Right lobe of liver (tissue), 6 donors: ENCODE results near the gene DUOXA2. TPM values are rescaled to one million over a fixed set of nuclear protein-coding genes. Genes with fewer than 3 reads are reported as not detected.

Experiments
- ATAC-seq, 4 donors: fragments of 200-7000 bp; cut with Tn5 transposase; one replicate each; pipeline ENCODE4 v1.9.1; 2020; ENCODE audit warnings: mild to moderate bottlenecking in 4 of 4, moderate library complexity in 4 of 4
- DNase-seq, 3 donors: peaks; one replicate each; pipeline ENCODE4 v3.0.0-alpha.2; 2020
- H3K27ac ChIP-seq, 3 donors: fragments of 200-600 bp; one replicate each; pipeline ENCODE4 v1.8.0; 2022
- H3K27me3 ChIP-seq, 2 donors: fragments of 200-600 bp; one replicate each; pipeline ENCODE4 v1.8.0; 2022
- H3K36me3 ChIP-seq, 4 donors: fragments of 200-600 bp; sonication (generic) in 1 of 4; one replicate each; pipeline versions ENCODE4 v1.5.1 to v1.8.0; 2017 to 2022; ENCODE audit warnings: control low read depth in 1 of 4
- H3K4me1 ChIP-seq, 4 donors: fragments of 200-600 bp; sonication (generic) in 1 of 4; one replicate each; pipeline versions ENCODE4 v1.5.1 to v1.8.0; 2017 to 2022; ENCODE audit warnings: control low read depth in 1 of 4
- H3K4me3 ChIP-seq, 3 donors: fragments of 200-600 bp; one replicate each; pipeline ENCODE4 v1.8.0; 2022
- H3K9me3 ChIP-seq, 4 donors: fragments of 200-600 bp; sonication (generic) in 1 of 4; one replicate each; pipeline versions ENCODE4 v1.5.1 to v1.8.0; 2017 to 2022; ENCODE audit warnings: control low read depth in 1 of 4
- POLR2A ChIP-seq: fragments of 450-650 bp; IDR thresholded peaks from one replicate; pipeline ENCODE4 v1.6.1; 2017; ENCODE audit warnings: antibody characterized with exemption, mild to moderate bottlenecking
- WGBS: methylation state at CpG from one replicate; pipeline ENCODE4 v1.1.6; 2018; ENCODE audit warnings: low coverage, low lambda C conversion rate; ENCODE audit not compliant: insufficient coverage; ENCODE audit errors: missing lambda C conversion rate; 5-methylcytosine and 5-hydroxymethylcytosine counted together
- intact Hi-C, 2 donors: fragments of 100-400 bp; cut with DNase I; formaldehyde crosslinking; loops; one replicate each; pipeline versions ENCODE4 v1.11.2 to v1.14.1; 2022
- total RNA-seq, 6 experiments: library from RNA; depleted of rRNA in 2 of 6; stranded (reverse); fragments of >200 nt in 2 of 6; fragmentation: NEBNext Ultra II Directional in 3 of 6; extraction: Animal tissue kit (Norgen Biotek cat#: 25700) in 3 of 6; gene quantifications; one replicate each; pipeline versions ENCODE4 v1.1.0 to v1.2.4, GENCODE V29; 2016 to 2023
- TF ChIP-seq, protein P1 (sequence below), 4 donors: fragments of 200-600 bp in 3 of 4; fragments of 450-650 bp in 1 of 4; IDR thresholded peaks; one replicate each; pipeline versions ENCODE4 v1.5.1 to v1.8.0; 2016 to 2022; ENCODE audit warnings: antibody characterized with exemption in 4 of 4, mild to moderate bottlenecking in 2 of 4
- donor health status: DM: no; HTN: yes; CAD: no.
- donor health status: DM: no; HTN: no; CAD: no.
- donor health status: DM: no; HTN: no; CAD: no.
- donor health status: DM: no; HTN: yes; CAD: no.
- donor health status: DM: no; HTN: yes; CAD: no.

Gene DUOXA2
- total RNA-seq, 6 experiments from 2014 or later, result 1.4 TPM; not detected in 5

DNA sequence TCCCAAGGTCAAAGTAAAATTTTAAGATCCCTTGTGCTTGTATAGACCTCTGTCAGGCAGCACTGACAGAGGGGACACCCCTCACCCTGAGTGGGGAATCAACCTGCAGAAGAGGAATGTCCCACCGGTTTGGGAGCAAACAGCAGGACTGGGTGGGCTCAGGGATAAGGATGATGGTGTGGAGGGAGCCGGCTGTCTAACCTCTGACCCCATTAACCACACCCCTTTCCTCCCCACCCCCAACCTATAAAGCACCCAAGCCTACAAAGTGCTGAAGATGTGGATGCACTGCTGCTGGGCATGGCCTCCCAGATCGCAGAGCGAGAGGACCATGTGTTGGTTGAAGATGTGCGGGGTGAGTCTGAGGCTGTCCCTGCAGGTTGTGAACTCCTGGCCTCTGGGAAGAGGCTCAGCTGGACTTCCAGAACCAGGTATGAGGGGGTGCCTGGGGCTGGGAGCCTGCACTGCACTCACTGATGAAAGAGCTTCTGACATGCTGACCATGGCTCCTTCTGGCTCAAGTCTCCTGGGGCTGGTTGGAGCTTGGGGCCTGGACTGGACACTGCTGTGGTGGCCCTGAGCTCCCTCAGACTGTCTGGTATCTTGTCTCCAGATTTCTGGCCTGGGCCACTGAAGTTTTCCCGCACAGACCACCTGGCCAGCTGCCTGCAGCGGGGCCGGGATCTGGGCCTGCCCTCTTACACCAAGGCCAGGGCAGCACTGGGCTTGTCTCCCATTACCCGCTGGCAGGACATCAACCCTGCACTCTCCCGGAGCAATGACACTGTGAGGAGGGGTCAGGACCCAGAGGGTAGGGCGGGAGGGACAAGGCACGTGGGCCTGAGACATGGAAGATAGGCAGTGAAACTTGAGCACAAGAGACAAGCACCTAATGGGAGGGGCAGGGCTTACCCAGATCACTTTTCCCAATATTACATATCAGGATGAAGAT lies 25.0 kb downstream of the DUOXA2 start:
- Histone ChIP-seq H3K4me3 (no peak overlapping the region), H3K27ac (no peak overlapping the region), H3K9me3 (no peaks in the 10 kb centered on the region), H3K36me3 (no peaks in the 10 kb centered on the region), H3K4me1 (peaks cover 0 to 7% (median 0%) of the 10 kb centered on the region in 4 donors), H3K27me3 (peaks cover 0 to 3% of the 10 kb centered on the region in 2 donors)
- intact Hi-C loops, result no loop called here
- DNase-seq (peak in 1 of 3 donors; percentile 76), ATAC-seq (peak; percentile 40 to 58 (median 54))
- WGBS, result 58% methylated on average over 9 of the region's 12 CpGs
- no peak for TF ChIP-seq POLR2A
- TF ChIP-seq, protein P1, sequence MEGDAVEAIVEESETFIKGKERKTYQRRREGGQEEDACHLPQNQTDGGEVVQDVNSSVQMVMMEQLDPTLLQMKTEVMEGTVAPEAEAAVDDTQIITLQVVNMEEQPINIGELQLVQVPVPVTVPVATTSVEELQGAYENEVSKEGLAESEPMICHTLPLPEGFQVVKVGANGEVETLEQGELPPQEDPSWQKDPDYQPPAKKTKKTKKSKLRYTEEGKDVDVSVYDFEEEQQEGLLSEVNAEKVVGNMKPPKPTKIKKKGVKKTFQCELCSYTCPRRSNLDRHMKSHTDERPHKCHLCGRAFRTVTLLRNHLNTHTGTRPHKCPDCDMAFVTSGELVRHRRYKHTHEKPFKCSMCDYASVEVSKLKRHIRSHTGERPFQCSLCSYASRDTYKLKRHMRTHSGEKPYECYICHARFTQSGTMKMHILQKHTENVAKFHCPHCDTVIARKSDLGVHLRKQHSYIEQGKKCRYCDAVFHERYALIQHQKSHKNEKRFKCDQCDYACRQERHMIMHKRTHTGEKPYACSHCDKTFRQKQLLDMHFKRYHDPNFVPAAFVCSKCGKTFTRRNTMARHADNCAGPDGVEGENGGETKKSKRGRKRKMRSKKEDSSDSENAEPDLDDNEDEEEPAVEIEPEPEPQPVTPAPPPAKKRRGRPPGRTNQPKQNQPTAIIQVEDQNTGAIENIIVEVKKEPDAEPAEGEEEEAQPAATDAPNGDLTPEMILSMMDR (IDR thresholded peaks at IDR 0.05), result no peak

DNA sequence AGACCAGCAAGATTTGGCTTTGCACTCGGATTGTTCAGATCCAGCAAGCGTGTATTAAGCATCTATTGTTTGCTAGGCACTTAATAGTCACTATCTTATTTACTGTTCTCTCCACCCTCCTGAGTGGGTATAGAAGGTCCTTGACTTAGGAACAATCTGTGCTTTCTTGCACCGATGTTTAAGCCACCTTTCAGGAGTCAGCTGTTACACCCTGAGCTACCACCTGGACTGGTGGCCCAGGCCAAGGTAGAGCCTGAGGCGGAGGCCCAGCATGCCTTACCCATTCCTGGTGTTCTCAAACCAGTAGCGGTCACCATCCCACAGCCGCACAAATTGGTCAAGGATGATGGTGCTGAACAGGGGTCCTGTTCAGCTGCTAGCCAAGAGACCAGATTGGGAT lies 25.6 kb downstream of the DUOXA2 start:
- Histone ChIP-seq H3K27ac (no peak overlapping the region), H3K9me3 (no peaks in the 10 kb centered on the region), H3K4me1 (peaks cover 0 to 7% (median 0%) of the 10 kb centered on the region in 4 donors), H3K36me3 (no peaks in the 10 kb centered on the region), H3K4me3 (no peak overlapping the region), H3K27me3 (peaks cover 0 to 3% of the 10 kb centered on the region in 2 donors)
- no peak for ATAC-seq
- TF ChIP-seq, protein P1 (IDR thresholded peaks at IDR 0.05), result no peak
- no peak for TF ChIP-seq POLR2A
- no CpG with 5 or more reads among the region's 6 CpGs for WGBS
- DNase-seq, result no peak
- intact Hi-C loops, result no loop called here

DNA sequence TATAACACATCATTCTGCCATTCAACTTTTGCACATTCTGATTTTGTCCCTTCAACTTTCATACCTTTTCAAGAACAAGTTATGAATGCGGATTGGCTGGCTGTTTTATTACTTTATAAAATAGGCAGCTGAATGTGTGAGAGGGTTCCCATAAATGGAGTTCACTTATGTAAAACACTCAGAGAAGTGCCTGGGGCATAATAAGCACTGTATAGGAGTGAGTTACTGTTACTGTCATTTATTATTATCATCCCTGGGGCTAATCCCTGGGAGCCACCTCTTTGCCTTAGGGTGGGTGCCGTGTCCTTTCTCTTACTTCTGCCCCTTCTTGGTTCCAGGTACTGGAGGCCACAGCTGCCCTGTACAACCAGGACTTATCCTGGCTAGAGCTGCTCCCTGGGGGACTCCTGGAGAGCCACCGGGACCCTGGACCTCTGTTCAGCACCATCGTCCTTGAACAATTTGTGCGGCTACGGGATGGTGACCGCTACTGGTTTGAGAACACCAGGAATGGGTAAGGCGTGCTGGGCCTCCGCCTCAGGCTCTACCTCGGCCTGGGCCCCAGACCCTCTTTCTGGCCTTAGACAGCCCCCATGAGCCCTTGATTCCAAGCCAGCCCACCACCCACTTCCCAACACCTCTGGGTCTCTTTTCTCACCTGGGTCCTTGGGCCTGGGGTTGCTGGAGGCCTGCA lies 26.6 kb downstream of the DUOXA2 start:
- DNase-seq (no peak), ATAC-seq (no peak)
- WGBS, result 100% methylated on average over 1 of the region's 10 CpGs
- no peaks in the 10 kb centered on the region for H3K9me3 ChIP-seq
- intact Hi-C loops, result no loop called here
- no peaks in the 10 kb centered on the region for H3K27me3 ChIP-seq
- TF ChIP-seq, protein P1 (IDR thresholded peaks at IDR 0.05), result no peak
- H3K36me3 ChIP-seq, result no peaks in the 10 kb centered on the region
- no peak overlapping the region for H3K4me3 ChIP-seq
- H3K4me1 ChIP-seq, result no peaks in the 10 kb centered on the region
- H3K27ac ChIP-seq, result no peak overlapping the region

DNA sequence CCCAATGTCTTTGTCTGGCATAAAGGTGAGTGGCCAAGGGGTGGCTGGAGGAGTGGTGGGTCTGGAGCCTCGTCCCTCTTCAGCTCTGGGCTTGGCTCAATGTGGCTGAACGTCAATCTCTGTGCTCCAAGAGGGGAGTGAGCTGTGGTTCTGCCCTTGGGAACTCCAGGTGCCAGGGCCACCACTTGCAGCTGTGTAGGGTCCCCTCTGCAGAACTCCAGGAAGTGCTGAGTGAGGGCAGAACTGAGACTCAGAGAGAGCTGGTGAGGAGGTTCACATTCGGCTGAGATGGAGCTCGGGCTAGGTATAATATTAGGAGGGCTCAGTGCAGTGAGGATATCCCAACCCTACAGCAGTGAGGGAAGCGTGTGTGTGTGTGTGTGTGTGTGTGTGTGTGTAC lies 27.3 kb downstream of the DUOXA2 start:
- Histone ChIP-seq H3K9me3 (no peaks in the 10 kb centered on the region), H3K4me3 (no peak overlapping the region), H3K36me3 (no peaks in the 10 kb centered on the region), H3K27ac (no peak overlapping the region), H3K4me1 (no peaks in the 10 kb centered on the region), H3K27me3 (no peaks in the 10 kb centered on the region)
- no peak for ATAC-seq
- no peak for TF ChIP-seq POLR2A
- TF ChIP-seq, protein P1 (IDR thresholded peaks at IDR 0.05), result no peak
- WGBS, result 55% methylated on average over 2 of the region's 5 CpGs
- DNase-seq, result no peak
- intact Hi-C loops, result no loop called here
